MG63 (cell line): ENCODE results near the gene SH3BP4. TPM values are rescaled to one million over a fixed set of nuclear protein-coding genes. Genes with fewer than 3 reads are reported as not detected.
A peak's percentile ranks its signal among the peaks of the same experiment; 100 is the strongest.
"Not testable (repeated sequence)": the region's sequence is repeated elsewhere in the genome, so short reads cannot be mapped to it uniquely, and the experiment has no call there.

Experiments used
- DNase-seq: peaks from one replicate; pipeline ENCODE4 v3.0.0-alpha.2; 2020
- H3K27me3 ChIP-seq: fragments of 250-450 bp; sonication (Bioruptor Pico); 2 replicates; pipeline ENCODE4 v1.5.1; 2020; ENCODE audit warnings: mild to moderate bottlenecking, moderate library complexity
- H3K36me3 ChIP-seq: fragments of 250-450 bp; sonication (Bioruptor Pico); 2 replicates; pipeline ENCODE4 v1.5.1; 2020; ENCODE audit warnings: mild to moderate bottlenecking, moderate library complexity
- H3K4me3 ChIP-seq: fragments of 250-450 bp; sonication (Bioruptor Pico); 2 replicates; pipeline ENCODE4 v1.5.1; 2020; ENCODE audit warnings: mild to moderate bottlenecking, moderate library complexity
- H3K9me3 ChIP-seq: fragments of 250-450 bp; sonication (Bioruptor Pico); 2 replicates; pipeline ENCODE4 v1.5.1; 2020; ENCODE audit warnings: mild to moderate bottlenecking, moderate library complexity
- total RNA-seq: library from RNA; depleted of rRNA; stranded (reverse); fragments of >200 nt; shearing (Covaris generic); gene quantifications from 2 replicates; pipeline ENCODE4 v1.2.3, GENCODE V29; 2014; ENCODE audit warnings: low replicate concordance

Gene SH3BP4
- total RNA-seq, 1 experiment from 2014 or later = 34.2 TPM

DNA sequence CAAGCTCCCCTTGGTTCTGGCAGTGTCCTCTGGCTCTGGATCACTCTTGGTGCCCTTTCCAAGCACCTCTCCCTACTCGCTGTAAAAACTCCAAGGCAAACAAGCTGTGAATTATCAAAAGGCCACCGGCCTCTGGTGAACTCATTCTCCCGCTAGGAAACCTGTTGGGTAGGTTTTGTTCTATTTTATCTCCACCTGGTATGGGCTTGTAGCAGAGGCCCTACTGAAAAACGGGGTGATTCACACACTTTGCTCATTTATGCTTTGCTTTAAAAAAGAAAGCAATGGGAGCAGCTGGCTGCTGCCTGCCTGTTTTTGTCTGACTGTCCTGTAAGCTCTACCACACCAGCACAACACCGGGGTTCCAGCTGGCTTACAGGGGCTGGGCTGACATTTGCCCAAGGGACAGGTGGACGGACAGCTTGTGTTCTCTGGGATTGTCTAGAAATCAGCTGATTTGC, 56.8 kb downstream of the SH3BP4 start:
- no peak overlapping the region for H3K4me3 ChIP-seq
- H3K9me3 ChIP-seq = no peaks in the 10 kb centered on the region
- no peak for DNase-seq
- H3K36me3 ChIP-seq = peaks cover 33% of the 10 kb centered on the region
- no peaks in the 10 kb centered on the region for H3K27me3 ChIP-seq

DNA sequence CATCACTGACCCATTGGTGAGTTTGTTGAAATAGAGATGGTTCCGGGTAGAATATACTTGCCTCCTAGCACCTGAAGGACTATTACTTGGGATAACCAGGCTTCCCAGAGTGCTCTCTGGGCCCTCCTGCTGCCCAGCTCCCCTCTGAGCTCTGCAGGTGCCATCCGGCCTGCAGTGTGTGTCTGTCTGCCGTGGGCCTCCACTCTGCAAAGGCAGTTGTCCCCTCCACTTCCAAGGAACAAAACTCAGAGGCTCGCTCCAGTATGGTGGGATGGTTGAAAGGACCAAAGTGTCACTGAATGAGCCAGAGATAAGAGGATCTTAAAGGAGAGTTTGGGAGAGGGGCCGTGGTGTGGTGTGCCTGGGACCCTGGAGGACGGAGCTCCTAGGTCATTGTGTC, 57.3 kb downstream of the SH3BP4 start:
- Histone ChIP-seq H3K9me3 (no peaks in the 10 kb centered on the region), H3K27me3 (no peaks in the 10 kb centered on the region), H3K36me3 (peaks cover 33% of the 10 kb centered on the region), H3K4me3 (no peak overlapping the region)
- no peak for DNase-seq

DNA sequence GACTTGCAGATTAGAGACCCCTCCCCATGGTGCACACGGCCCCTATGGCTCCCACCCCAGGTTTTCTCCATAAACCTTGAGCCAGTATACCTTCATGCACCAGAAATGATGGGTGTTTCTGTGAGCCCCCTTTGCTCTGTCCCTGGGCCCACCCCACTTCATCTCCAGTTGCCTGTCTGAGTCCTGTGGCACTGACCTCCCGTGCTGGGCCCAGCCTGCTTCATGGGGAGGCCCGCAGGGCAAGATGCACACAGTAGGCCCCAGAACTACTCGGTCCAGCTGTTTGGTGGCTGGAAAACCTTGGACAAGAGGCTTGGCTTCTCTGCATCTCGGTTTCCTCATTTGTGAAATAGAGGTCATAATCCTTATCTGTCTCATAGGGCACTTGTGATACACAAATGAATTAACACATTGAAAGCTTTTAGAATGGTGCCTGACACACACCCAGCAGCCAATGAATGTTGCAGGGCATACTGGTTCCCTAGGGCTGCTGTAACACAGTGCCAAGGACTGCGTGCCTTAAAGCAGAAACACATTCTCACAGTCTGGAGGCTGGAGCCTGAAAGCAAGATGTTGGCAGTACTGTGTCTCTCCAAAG, 58.4 kb downstream of the SH3BP4 start:
- Histone ChIP-seq H3K27me3 (no peaks in the 10 kb centered on the region), H3K36me3 (peaks cover 39% of the 10 kb centered on the region), H3K9me3 (peaks cover 4% of the 10 kb centered on the region), H3K4me3 (no peak overlapping the region)
- DNase-seq = no peak

DNA sequence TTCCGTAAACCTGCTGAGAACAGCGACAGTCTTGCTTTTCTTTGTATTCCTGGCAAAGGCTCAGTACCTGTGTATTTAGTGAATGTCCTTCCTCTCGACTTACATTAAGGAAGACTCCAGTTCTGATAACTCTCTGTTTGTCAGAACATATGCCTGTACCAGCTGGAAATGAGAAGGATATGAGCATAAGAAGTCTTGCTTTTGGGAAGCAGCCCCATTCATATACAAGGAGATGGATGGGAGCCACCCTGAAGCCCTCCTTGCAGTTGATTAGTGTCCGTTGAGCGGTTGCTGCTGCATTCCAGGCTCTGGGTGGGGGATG, 59.8 kb downstream of the SH3BP4 start:
- Histone ChIP-seq H3K36me3 (peaks cover 42% of the 10 kb centered on the region), H3K9me3 (peaks cover 6% of the 10 kb centered on the region), H3K4me3 (no peak overlapping the region)

DNA sequence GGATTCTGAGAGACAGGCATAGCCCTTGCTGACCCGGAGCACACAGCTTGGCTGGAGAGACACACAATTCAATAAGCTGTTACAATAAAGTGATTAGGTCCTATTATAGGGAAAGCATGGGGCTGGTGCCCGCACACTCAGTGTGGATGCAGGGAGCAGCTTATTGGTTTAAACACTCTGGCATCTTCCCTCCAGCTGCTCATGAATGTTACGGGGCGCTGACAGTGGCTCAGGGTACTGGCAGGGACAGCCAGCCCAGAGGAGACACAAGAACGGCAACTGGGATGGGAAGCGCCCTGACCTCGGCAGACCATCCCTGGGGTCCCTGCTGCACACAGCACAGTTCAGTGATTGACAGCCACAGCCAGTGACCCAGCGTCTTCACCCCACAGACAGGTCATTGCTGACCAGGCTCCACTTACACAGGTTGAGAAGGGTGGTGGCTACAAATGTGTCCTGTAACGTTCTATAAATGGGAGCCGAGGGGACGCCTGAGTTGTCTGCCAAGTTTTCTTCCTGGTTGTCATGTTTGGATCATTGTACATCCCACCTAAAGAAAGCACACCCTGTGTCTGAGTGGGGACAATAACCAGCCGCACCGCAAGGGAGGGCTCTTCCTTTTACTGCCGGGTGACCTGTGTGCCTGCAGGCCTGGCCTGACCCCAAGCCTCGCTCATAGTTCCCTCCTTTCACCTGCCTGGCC, 60.3 kb downstream of the SH3BP4 start:
- no peak for DNase-seq
- H3K27me3 ChIP-seq = no peaks in the 10 kb centered on the region
- H3K36me3 ChIP-seq = peaks cover 42% of the 10 kb centered on the region
- H3K4me3 ChIP-seq = no peak overlapping the region
- peaks cover 6% of the 10 kb centered on the region for H3K9me3 ChIP-seq

More for the DNA sequence above, 59.8 kb downstream of the SH3BP4 start:
- no peak for DNase-seq
- no peaks in the 10 kb centered on the region for H3K27me3 ChIP-seq

DNA sequence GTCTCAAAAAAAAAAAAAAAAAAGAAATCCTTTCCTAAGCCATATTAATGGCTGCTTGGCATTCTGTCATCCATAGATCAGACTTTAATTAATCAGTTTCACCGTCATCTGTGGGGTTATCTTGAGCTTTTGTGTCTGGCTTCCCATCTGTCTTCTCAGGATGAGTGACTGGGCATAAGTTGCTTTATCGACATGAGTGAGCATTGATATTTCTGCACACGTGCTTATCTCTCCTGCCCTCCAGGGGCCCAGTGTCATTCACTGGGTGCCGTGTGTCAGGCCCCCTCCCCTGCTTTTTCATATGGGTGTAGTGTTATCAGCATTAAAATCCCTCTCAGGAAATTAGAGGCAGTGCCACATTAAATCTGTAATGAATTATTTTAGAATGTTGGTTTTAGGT, 65.6 kb downstream of the SH3BP4 start:
- peaks cover 6% of the 10 kb centered on the region for H3K9me3 ChIP-seq
- H3K4me3 ChIP-seq = no peak overlapping the region
- no peaks in the 10 kb centered on the region for H3K27me3 ChIP-seq
- H3K36me3 ChIP-seq = peaks cover 39% of the 10 kb centered on the region
- no peak for DNase-seq

DNA sequence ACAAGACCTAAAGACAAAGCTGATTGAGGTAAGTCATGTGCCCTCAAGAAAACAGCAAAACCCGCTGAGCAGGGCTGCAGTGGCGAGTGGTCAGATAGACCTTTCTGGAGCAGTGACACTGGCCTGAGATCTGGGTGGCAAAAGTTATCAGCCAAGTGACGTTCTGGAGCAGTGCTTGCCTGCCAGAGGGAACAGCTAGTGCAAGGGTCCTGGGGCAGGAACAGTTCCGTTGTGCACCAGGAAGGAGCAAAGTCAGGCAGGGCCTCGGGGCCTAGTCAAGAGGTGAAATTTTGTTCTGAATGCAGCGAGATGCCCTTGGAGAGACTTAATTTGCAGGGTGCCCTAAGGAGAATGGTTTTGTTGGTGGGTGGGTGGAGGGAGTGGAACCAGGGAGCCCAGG, 67.0 kb downstream of the SH3BP4 start:
- Histone ChIP-seq H3K27me3 (no peaks in the 10 kb centered on the region), H3K9me3 (peaks cover 6% of the 10 kb centered on the region), H3K36me3 (peaks cover 40% of the 10 kb centered on the region), H3K4me3 (no peak overlapping the region)
- no peak for DNase-seq

DNA sequence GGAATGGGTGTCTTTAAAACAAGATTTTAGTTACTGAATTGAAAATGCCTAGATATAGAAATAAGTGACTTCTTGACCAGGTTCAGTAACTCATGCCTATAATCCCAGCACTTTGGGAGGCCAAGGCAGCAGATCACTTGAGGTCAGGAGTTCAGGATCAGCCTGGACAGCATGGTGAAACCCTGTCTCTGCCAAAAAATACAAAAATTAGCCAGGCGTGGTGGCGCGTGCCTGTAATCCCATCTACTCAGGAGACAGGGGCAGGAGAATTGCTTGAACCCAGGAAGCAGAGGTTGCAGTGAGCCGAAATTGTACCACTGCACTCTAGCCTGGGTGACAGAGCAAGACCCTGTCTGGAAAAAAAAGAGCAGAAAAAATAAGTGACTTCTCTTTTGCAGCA, 68.3 kb downstream of the SH3BP4 start:
- DNase-seq = not testable (repeated sequence)

DNA sequence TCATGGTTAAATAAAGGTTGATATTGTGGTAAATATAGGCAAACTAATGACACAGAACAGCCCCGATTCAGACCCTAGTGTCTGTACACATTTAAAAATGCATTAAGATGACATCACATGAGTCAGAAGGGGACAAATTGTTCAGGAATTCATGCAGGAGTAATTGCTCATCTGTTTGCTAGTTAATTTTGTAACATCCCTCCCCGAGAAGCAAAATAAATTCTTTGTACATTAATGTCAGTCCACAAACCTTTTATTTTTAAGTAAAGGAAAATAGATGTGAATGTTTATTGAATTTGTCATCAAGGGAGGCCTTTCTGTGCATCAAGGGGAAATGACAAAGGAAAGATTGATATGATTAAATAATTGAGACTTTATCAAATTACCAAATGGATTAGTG, 69.9 kb downstream of the SH3BP4 start:
- no peak overlapping the region for H3K4me3 ChIP-seq
- DNase-seq = no peak

More for the DNA sequence above, 68.3 kb downstream of the SH3BP4 start:
- H3K36me3 ChIP-seq = peaks cover 30% of the 10 kb centered on the region
- H3K4me3 ChIP-seq, H3K9me3 ChIP-seq, H3K27me3 ChIP-seq: not testable (repeated sequence)

GRCh38 chr2:235024191-235024860, 72.5 kb downstream of the SH3BP4 start:
- peak; percentile 83 for DNase-seq
- peaks cover 18% of the 10 kb centered on the region for H3K36me3 ChIP-seq
- H3K4me3 ChIP-seq = no peak overlapping the region
- no peaks in the 10 kb centered on the region for H3K27me3 ChIP-seq
- H3K9me3 ChIP-seq = no peaks in the 10 kb centered on the region

More for the DNA sequence above, 69.9 kb downstream of the SH3BP4 start:
- H3K9me3 ChIP-seq = no peaks in the 10 kb centered on the region
- H3K36me3 ChIP-seq = peaks cover 20% of the 10 kb centered on the region
- no peaks in the 10 kb centered on the region for H3K27me3 ChIP-seq

DNA sequence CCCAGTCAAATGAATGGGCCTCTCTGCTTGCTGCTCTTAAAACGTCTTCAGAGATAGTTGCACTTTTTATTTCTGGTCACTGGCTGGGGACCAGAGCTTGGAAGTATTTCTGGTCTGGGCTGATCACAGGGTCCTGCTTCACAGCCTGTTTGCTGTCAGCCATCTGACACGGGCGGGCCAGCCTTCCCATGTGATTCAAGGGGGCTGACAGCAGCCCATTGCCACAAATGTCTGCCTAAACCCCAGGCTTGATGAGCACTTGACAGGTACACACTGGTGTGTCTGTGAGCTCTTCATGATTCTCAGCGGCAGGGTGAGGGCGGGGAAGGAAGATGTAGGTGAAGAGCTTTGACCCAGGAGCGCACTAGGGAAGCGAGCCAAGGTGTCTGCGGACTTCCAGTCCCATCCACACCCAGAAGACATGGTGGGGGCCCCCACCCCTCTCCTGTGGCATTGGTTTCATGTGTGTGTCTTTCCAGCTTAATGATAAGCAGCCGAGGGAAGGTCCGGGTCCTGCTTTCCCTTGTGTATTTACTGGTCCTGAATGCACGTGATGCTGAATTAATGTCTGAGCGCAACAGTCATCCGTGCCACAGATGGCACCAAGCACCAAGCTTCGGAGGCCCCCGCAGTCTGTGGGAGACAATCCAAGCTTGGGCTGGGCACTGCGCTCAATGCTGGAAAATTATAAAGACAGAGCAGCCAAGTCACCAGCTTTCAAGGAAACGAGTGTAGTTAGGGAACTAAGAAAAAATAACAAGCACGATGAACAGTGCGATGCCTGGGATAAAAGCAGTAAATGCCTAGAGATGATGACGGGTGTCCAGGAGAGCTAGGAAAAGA, 73.3 kb downstream of the SH3BP4 start:
- Histone ChIP-seq H3K9me3 (no peaks in the 10 kb centered on the region), H3K27me3 (no peaks in the 10 kb centered on the region), H3K4me3 (no peak overlapping the region), H3K36me3 (peaks cover 17% of the 10 kb centered on the region)
- peak; percentile 87 for DNase-seq

DNA sequence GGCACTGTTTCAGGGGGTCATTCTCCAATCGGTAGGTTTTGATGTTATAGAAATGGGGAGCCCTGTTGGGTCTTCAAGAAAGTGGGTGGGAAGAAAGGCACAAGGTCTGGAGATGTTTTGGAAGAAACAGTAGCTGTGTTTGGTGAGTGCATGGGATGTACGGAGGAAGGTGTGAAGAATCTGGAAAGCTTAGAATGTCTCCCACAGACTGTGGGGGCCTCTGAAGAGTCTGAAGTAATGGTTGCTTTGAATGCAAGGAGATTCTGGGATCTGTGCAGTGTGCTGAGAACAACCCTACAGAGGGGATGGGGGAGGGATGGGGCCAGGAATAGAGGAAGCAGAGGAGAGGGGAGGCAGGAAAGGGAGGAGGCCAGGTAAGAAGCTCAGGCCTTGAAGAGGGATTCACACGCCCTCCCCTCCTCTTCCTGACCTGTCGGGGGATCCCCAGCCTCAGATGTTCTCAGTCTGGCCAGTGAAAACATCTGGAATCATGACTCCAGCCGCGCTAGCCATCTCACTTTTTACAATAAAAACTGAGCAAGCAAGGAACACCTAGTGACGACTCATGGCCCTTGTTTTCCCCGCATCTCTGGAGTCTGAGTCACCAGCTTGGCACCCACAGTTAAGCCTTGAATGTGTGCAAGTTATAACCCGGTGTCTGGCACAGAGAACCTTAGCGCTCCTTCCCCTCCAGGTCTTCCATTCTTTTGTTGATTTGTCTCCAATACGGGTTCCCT, 74.2 kb downstream of the SH3BP4 start:
- DNase-seq = peak; percentile 93
- Histone ChIP-seq H3K9me3 (no peaks in the 10 kb centered on the region), H3K27me3 (no peaks in the 10 kb centered on the region), H3K36me3 (peaks cover 16% of the 10 kb centered on the region), H3K4me3 (no peak overlapping the region)

DNA sequence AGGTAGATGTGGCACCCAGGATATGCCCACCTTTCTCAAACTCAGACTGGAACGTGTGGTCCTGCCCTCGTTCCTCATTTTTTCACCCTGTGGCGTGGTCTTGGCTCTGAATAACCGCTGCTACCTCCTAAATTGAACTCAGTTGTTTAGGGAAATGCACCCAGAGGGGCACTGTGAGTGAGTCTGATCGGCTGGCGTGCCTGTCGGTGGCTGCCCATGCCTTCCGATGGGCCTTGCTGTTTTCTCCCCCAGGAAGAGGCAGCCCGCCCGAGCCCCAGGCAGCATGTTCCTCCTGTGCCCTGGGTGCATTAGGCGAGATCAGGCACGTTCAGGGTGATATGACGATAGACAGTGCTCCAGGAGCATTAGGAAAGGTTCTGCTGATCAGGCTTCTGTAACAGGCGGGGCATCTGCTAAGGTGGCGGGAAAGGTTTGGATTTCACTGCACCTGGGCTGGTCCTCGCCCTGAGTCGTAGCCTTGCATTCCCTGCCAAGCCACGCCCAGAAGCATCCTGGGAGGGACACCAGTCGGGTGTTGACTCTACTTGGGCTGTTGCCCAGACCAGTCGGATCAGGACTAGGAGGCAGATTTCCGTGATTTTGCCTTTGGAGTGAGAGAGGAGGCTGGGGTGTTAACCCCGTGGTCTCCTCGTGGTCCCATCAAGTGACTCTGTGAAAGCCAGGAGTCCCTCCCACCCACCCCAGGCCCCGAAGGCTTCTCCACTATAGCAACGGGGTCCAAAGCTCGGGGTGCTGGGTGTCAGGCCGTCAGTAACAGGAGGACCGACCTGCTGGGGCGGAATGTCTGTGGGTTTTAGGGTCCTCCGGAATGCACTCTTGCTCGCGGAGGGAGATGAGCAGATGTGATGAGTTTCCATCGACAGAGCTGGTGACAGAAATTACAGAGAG, 75.1 kb downstream of the SH3BP4 start:
- DNase-seq = peak; percentile 84
- no peaks in the 10 kb centered on the region for H3K27me3 ChIP-seq
- H3K4me3 ChIP-seq = no peak overlapping the region

GRCh38 chr2:235027558-235028214, 75.9 kb downstream of the SH3BP4 start:
- peak; percentile 58 for DNase-seq
- H3K9me3 ChIP-seq = no peaks in the 10 kb centered on the region
- H3K36me3 ChIP-seq = peaks cover 14% of the 10 kb centered on the region
- no peak overlapping the region for H3K4me3 ChIP-seq
- H3K27me3 ChIP-seq = no peaks in the 10 kb centered on the region

More for the DNA sequence above, 75.1 kb downstream of the SH3BP4 start:
- no peaks in the 10 kb centered on the region for H3K9me3 ChIP-seq
- H3K36me3 ChIP-seq = peaks cover 15% of the 10 kb centered on the region

- no peak for DNase-seq
- H3K4me3 ChIP-seq = no peak overlapping the region
- no peaks in the 10 kb centered on the region for H3K9me3 ChIP-seq
- peaks cover 12% of the 10 kb centered on the region for H3K36me3 ChIP-seq
- H3K27me3 ChIP-seq = no peaks in the 10 kb centered on the region
Measured at GRCh38 chr2:235028646-235029045, 76.8 kb downstream of the SH3BP4 start.
